Astrocyte of the hippocampus (primary cell): ENCODE measurements around the gene PLEKHG3.
A peak's percentile ranks its signal among the peaks of the same experiment; 100 is the strongest.

Experiments used
- DNase-seq: peaks from one replicate; pipeline ENCODE4 v3.0.0; 2011; ENCODE audit warnings: low read depth, low spot score

The PLEKHG3 gene

DNA sequence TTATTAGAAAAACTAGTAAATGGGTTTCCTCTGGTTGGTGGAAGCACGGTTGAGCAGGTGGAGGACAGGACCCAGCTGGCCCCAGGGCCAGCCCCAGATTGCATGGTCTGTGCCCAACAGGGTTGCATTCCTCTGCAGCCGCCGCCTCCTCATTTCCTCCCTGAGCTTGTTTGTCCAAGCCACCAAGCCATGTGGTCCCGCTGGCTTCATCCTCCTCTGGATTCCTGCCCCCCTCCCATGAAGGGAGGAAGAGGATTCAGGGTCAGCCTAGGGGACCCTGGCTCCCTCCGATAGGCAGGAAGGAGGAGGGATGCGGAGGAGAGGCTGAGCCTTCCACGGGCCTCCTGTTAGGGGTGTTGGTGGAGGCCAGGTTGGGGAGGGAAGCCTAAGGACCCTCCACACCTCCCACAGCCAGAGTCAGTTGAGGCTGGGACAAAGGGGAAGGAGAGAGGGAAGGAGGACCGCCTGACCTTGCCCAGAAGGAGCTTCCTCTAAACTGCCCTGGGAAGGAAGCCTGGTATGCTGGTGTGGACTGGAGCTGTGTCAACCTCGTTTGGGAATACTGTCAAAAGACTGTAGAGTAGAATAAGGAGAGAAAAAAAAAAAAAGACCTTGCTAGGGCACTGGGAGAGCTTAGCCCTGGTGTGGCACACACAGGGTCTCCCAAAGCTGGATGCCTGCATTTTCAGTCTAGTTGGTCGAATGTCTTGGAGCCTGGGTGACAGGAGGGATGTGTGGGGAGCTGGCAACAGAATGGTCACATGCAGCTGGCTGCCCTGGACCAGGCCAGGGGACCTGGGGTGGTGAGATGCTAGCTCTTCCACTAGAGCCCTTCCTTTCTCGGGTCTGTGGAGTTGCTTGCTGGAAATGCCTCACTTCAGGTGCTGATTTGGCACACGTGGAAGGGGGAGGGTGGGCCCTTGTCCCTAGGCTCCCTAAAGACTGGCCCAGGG, 42.4 kb downstream of the PLEKHG3 start:
- no peak for DNase-seq

DNA sequence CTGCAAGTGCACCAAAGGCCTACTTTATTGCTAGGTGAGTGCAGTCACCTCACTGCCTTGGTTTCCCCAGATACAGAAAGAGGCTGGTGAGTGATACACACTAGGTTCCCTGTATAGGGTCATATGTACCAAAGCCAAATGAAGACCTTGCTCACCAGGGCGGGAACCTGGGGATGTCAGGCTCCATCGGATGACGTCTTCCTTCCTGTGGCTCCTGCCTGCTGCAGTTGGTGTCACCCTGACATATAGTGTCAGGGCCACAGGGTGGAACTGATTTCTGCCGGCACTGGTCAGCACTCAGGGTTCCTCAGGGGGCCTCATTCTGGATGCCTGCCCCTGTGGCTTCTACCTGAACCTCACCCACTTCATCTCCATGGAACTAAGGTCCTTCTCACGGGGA, 43.1 kb downstream of the PLEKHG3 start:
- no peak for DNase-seq

DNA sequence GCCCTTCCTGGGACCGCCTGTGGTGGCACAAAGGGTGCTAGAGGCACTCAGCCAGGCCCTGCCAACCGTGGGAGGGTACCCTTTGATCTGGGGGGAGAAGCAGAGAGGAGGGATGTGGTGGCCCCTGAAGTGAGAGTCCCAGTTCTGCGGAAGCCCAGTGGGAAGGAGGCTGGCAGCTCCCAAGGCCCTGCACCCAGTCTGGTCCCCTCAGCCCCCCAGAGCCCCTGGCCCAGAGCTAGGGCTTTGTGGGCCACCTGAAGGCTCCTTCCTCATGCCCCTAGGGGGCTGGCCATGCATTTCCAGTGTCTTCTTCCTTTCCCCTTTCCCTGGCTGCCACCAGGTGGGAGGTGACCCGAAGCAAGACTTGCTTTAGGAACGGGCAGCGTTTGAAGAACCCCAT, 44.3 kb downstream of the PLEKHG3 start:
- no peak for DNase-seq

DNA sequence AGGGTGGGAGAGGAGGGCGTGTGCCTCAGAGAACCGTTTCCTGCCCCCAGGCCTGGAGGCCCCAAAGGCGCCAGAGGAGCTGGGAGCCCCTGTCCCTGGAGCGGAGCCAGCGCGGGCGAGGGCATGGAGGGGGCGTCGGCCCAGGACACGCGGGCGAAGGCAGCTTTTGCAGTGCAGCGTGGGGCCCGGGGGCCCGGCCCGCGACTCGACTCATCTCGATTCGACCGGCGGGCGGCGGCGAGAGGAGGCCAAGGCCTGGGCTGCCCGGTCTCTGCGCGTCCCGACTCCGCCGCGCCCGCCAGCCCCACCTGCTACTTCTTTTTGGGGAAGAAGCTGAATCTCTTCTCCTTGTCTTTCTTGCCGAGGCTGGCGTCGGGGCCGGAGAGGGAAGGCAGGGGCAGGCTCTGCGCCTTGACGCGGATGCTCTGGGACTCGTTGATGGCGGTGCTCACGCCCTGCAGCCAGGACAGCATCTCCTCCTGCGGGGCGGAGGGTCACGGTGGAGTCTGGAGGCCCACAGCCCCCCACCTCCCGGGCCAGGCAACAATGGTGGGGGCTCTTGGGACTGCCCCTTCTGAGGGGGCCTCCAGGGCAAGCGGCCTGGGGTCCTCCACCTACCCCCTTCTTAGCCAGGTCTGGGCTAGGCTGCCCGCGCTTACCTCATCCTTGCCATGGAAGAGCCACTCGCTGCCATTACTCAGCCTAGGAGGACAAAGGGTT, 44.9 kb downstream of the PLEKHG3 start:
- no peak for DNase-seq

DNA sequence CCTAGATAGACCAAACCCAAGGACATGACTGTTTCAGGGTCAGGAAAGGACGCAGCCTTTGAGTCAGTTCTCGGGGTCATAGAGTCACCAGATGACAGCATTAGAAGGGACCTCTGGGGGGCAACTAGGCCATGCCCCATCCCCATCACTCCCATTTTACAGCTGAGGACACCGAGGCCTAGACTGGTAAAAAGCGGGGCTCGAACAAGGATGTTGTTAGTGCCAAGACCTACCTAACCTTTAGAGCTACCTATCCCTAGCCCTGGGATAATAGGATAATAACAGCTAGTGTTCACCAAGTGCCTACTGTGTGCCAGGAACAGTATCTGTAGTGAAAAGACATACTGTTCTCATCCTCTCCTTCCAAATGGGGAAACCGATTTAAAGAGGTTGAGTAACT, 48.7 kb downstream of the PLEKHG3 start:
- no peak for DNase-seq

DNA sequence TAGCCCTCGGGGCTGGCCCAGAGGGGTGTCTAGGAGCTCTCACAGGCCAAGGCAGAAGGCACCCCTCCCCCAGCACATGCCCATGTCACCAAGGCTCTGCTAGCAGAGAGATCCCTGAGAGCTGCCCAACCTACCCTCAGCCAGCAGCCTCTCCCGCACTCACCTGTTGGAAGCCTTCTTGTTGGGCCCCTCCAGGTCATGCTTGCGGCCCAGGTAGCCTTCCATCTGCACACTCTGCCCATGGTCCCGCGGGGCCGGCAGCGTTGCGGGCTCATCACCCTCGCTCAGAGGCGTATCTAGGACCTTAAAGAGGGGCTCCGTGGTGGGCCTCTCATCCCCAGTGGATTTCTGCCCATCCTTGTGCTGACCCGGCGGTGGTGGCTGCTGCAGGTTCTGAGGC, 49.1 kb downstream of the PLEKHG3 start:
- no peak for DNase-seq

DNA sequence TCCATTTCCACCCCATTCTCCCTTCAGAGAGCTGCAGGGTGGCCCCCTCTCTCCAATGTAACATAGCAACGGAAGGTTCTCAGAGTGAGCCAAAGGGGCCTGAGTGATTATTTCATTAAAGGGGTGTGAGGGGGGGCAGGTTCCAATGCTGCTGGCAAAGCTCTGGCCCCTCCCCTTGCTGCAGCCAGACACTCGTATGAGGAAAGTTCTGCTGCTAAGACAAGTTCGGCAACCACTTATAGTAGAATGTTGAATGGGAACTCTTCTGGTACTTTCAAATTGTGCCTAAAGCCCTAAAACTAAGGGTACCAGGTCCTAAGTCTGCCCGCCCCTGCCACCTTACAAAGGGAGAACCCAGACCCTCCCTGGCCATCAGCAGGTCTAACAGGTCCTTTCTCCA, 49.8 kb downstream of the PLEKHG3 start:
- no peak for DNase-seq

DNA sequence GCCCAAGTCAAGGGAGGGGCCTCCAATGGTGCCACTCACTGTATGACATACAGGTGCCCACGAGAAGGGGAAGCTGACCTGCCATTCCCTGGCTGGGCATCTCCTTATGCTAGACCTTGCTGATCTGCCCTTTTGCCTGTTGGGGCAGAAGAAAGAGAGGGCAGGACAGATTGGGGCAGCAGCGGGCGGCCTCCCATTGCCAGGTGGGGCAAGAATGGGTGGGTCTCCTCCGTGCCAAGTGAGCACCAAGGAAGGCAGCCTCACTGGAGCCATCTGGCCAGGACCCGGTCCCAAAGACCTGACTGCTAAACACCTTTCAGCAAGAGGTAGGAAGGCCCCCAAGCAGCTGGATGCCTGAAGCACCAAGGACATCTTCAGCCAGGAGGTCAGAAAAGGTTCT, 50.5 kb downstream of the PLEKHG3 start:
- no peak for DNase-seq

DNA sequence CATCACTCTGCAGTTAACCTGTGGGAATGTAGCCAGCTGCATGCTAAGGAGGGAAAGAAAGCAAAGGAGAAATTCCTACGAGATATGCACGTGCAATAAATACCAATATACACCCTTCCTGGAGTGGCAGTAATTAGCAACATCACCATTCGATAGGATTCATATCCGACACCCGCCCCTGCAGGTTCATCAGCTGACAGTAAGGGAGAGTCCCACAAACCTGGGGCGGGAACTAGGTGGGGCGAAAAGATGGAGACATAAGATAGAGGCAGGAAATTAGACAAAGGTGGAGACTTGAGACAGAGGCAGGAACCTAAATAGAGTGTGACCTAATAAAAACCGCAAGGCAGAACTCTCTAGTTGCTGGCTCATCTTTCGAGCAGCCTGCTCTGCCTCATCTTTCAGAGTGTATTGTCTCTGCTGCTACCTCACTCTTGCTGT, 51.6 kb downstream of the PLEKHG3 start:
- no peak for DNase-seq

DNA sequence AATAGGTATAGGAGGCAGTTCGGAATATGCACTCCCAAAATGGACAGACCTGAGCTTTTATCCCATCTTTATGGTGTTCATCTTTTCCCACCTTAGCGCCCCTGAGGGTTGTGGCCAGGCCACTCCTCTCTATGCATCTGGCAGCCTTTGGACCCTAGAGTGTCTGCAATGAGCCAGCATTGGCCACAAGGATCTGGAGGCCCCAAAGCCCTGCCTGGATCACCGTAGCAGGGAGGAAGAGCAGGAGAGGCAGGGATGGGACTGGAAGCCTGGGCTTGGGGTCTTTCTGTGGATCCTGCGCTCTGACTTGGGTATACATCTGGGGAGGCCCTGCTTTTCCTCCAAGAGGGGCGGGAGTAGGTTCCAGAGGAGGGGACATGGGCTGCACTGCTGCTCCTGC, 52.5 kb downstream of the PLEKHG3 start:
- no peak for DNase-seq

DNA sequence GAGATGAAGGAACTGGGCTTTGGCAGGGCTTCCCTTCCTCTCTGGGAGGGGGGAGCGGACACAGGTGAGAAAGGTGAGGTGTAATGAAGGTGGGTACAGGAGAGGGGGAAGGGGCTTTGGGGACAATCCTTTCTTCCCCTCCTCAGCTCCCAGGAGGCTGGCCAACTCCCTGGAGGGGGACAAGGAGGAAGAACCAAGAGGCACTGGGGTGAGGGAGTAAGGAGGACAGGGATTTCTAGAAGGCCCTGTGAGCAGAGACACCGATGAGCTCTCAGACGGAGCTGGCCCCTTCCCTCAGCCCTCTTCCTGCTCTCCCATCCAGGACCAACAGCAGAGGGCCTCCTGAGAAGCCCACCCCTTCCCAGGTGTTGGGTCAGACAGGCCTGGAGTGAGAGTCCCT, 53.4 kb downstream of the PLEKHG3 start:
- DNase-seq, result no peak

DNA sequence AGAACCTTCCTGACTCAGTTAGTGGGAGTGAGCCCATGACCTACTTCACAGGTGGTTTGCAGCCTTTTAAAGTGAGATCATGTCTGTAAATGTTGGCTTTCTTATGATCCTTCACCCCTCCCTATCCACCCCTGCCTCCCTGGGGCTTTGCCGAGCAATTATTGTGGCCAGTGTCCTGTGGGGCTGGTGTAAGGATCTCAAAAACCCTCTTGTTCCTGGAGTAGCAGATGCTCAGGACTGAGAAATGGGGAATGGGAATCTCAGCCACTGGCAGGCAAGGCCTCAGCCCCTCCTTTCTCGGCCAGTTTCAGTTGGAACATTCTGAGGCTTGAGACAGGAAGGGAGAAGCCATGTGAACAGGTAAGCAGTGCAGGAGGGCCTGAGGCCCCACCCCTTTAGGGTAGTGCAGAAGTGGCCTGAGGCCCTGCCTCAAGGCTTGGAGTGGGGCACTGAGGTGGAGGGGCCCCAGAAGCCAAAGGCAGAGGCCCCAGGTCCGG, 53.8 kb downstream of the PLEKHG3 start:
- DNase-seq, result peak; percentile 53

DNA sequence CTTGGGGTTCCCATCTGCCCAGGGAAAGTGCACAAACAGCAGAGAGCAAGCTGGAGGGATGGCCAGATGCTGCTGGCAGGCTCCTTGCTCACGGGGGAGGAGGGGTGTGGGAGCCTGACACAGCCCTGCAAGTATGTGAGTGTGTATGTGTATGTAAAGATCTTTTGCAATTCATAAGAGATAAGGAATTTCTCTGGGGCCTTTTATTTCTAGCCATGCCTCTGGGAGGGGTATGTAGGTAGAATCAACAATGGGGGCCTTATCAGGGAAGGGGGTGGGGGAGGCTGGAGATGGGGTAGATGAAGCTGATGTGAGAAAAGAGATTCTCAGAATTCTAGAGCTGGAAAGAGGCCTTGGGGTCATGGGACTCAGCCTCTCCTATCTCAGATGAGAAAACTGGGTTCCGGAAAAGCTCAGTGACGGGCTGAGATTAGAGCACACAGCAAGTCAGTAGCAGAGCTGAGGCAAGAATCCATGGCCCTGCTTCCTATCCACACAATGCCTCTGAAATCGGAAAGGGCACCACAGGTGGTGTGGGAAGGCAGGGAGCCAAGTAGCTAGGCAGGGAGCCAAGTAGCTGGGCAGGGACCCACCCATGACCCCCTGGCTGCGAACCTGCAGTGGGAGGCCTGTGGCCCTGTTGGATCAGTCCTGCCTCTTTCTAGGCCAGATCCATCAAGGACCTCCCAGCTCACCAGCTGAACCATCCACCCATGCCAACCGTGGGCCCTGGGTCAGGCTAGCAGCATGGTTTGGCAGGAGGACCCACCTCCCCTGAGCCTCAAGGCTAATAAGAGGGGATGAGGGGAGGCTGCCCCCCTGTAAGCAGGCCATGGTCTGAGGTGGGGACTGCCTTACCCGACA, 54.7 kb downstream of the PLEKHG3 start:
- peak; percentile 86 for DNase-seq

DNA sequence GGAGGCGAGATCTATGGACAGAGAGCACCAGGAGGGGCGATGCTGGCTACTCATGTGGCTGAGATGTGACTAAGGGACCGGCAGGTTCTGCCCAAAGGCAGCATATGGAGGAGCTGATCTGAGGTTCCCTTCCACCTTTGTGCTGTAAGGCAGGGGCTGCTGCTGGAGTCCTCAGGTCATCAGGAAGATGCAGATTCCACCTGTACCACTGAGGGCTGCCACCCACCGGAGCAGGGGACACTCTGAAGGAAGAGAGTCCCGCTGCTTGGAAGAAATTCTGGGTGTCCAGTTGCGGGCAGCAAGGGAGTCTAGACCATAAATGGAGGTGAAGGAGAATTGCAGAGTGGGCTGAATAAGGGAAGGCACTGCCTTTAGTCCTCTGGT, 55.3 kb downstream of the PLEKHG3 start:
- no peak for DNase-seq

DNA sequence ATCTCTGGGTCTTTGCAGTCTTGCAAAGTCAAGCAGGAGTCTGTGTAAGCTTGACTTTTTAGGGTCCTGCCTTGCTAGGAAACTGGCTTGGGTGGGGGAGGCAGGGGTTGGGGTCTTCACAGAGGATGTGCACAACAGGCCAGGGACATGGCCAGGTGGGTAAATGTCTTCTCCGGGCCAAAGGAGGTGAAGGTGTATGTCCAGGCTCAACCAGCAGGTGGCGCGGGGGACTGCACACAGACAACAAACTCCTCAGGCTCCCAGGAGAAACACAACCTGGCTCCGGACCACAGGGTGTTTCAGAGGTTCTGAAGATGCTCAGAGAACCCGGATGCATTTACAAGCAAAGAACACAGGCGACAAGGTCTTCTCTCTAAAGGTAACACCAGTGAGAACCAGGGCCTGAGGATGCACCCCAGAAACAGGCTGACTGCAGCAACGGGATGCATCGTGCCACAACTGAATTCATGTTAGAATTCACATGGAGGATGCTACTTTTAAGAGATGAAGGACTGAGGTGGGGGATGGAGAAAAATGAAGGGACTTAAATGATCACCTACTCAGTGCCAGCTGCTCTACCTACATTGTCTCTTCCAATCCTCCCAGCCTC, 56.0 kb downstream of the PLEKHG3 start:
- DNase-seq, result peak; percentile 47

DNA sequence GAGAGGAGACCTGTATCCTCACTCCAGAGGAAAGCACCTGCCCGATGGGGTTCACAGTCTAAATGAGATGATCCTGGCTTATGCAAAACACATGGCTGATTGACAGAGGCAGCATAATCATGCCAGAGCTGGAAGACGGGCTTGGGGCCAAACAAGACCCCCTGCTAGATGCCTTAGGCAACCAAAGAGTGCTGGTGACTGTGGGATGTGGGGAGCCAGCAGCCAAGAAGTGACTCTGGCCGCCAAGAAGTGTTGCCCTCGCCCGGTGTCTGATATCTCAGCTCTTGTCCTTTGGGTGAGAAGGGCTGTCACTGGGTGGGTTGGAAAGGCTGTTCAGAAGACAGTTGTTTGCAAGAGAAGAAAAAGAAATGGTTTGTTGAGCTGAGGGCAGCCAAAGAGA, 56.7 kb downstream of the PLEKHG3 start:
- no peak for DNase-seq

DNA sequence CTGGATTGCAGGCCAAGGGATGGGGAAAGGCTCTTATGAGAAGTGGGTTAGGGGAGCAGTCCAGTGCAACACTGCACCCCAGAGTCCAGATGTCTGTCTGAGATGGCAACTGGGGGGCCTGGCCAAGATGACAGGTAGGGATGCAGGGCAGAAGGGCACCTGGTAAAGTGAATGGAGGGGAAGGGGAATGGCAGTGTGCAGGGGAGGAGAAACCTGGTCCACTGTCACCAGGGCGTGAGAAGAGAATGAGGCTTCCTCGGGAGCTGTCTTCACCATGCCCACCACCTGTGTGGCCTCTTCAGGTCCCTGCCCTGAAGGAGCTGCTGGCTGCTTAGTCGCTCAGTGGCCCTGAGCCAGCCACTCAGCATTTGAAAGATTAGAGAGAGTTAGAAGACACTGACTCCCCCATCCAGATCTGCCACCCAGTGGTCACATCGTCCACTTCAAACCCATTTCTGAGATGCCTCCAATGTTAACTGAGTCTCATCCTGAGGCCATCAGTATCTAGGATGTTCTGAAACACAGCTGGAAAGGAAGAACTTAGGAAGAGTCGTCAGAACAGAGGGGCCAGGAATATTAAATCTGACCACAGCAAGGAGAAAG, 57.3 kb downstream of the PLEKHG3 start:
- DNase-seq, result peak; percentile 26

DNA sequence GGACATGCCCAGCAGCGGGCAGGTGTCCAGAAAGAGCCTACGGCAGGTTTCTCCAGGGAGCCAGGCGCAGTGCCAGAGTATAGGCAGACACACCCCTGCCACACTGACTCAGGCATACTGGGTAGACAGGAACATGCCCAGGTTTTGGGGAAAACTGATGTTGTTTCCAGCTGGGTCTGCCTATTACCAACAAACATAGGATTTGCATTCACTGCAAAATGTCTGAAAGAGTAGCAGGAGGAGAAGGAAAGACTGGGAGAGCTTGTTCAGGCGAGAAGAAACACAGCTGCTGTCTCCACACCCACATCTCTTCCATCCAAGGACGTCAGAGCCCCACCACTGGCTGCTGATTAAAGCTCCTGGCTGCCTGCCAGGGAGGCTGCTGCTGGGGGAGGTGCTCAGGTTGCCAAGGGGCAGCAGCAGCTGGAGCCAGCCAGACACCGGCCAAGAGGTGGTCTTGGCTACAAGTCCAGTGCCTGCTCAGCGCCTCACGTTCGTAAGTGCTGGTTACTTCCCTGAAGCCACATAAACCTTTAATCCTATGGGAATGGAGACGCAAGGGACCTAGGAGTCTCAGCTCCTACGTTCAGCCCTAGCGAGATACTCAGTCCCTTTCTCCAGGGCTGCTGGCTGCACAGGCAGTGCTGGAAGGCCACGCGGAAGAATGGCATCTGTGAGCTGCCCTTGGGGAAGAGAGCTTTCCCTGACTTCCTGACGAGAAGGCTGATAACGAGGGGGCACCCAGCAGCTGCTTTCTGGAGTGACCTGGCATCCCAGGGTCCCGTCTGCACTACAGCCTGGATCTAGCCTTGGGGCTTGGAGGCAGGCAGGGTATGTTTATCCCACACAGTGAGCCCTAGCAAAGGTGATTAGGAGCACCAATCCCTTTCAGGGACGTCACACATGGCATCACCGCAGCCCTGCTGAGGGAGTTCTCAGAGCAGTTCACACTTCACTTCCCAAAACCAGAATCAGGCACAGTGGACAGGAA, 58.1 kb downstream of the PLEKHG3 start:
- peak; percentile 89 for DNase-seq

DNA sequence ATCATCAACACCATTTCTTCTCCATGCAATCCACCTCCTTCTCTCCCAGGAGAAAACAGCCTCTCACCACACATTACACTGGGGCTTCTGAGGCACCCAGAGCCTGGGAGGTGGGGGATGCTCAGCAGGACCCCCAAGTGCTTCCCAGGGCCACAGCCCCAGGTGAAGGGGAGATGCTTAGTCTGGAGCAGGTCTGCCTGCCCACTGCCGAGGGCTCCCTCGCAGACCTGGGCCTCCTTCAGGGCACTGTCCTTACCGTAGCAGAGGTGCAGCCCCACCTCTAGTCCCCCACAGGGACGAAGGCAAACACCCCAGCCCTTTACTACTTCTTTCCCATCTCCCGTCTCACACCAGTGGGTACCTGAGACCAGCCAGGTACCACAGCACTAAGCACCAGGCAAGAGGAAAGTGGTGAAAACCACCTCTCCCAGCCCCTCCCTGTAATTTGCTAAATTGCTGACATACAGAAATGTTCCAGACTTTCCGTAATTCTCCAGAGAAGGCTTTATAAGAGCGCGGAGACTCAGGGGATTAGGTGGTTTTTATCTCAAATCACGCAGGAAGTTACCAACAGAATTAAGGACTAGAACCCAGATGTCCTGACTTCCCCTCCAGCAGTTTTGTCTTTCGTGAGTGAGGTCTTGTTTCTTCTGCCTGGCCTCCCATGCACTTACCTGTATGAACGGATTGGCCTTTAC, 59.0 kb downstream of the PLEKHG3 start:
- DNase-seq, result no peak
